Caco-2 (cell line): ENCODE measurements around the gene SEMA3F. TPM values are rescaled to one million over a fixed set of nuclear protein-coding genes. Genes with fewer than 3 reads are reported as not detected.
A peak's percentile ranks its signal among the peaks of the same experiment; 100 is the strongest.

Experiments
- BruUV-seq: library from RNA; stranded (reverse); fragments of 400-500 nt; replicated peaks from 2 replicates; lab custom pipeline; 2021; lab: Mats Ljungman, UMichigan
- CTCF ChIA-PET: fragments of 300-600 bp; sonication (Branson Sonifier 250); formaldehyde crosslinking; loops from one replicate; lab custom pipeline; 2022; ENCODE audit warnings: antibody characterized with exemption; lab: Charles Lee
- POLR2A ChIA-PET: fragments of 300-600 bp; sonication (Branson Sonifier 250); formaldehyde crosslinking; loops from one replicate; lab custom pipeline; 2022; ENCODE audit warnings: antibody characterized with exemption; lab: Charles Lee
- DNase-seq, 2 experiments: peaks; one replicate each; pipeline versions ENCODE4 v3.0.0 to v3.0.0-alpha.2; 2020 to 2022
- H3K27me3 ChIP-seq: replicated peaks from 2 replicates; pipeline ENCODE4 v1.6.0; 2011; ENCODE audit warnings: low read length; ENCODE audit not compliant: control insufficient read depth, insufficient read depth
- H3K36me3 ChIP-seq: 2 replicates; pipeline ENCODE4 v1.5.1; 2011; ENCODE audit warnings: low read length; ENCODE audit not compliant: control insufficient read depth, insufficient read depth
- H3K4me1 ChIP-seq: fragments of 250-450 bp; sonication (Bioruptor Pico); 2 replicates; pipeline ENCODE4 v1.5.1; 2020; ENCODE audit warnings: mild to moderate bottlenecking
- H3K4me3 ChIP-seq: 2 replicates; pipeline ENCODE4 v1.5.1; 2011; ENCODE audit warnings: low read depth, mild to moderate bottlenecking, control low read depth, low read length
- H3K9me3 ChIP-seq: fragments of 250-450 bp; sonication (Bioruptor Pico); 2 replicates; pipeline ENCODE4 v1.5.1; 2020; ENCODE audit warnings: mild to moderate bottlenecking, moderate library complexity
- H3K27ac Mint-ChIP-seq: one replicate; pipeline ENCODE4 v1.8.0; 2022; ENCODE audit warnings: mixed read lengths; ENCODE audit not compliant: unreplicated experiment
- H3K27me3 Mint-ChIP-seq: one replicate; pipeline ENCODE4 v1.8.0; 2022; ENCODE audit warnings: mixed read lengths; ENCODE audit not compliant: insufficient read depth, unreplicated experiment
- H3K36me3 Mint-ChIP-seq: one replicate; pipeline ENCODE4 v1.8.0; 2022; ENCODE audit warnings: mild to moderate bottlenecking, mixed read lengths; ENCODE audit not compliant: insufficient read depth, unreplicated experiment
- H3K4me1 Mint-ChIP-seq: one replicate; pipeline ENCODE4 v1.8.0; 2022; ENCODE audit warnings: low read depth, mixed read lengths; ENCODE audit not compliant: unreplicated experiment
- H3K4me3 Mint-ChIP-seq: one replicate; pipeline ENCODE4 v1.8.0; 2022; ENCODE audit warnings: mild to moderate bottlenecking, moderate library complexity, mixed read lengths; ENCODE audit not compliant: unreplicated experiment
- H3K9me3 Mint-ChIP-seq: one replicate; pipeline ENCODE4 v1.8.0; 2022; ENCODE audit warnings: mixed read lengths; ENCODE audit not compliant: unreplicated experiment
- intact Hi-C: fragments of 100-400 bp; cut with micrococcal nuclease; formaldehyde crosslinking; loops from one replicate; pipeline ENCODE4 v1.10.0; 2022; ENCODE audit not compliant: unreplicated experiment
- total RNA-seq: library from RNA; stranded (reverse); gene quantifications from 2 replicates; pipeline ENCODE4 v1.2.3, GENCODE V29; 2022
- TF ChIP-seq, protein P1 (sequence below), 2 experiments: fragments of 200-600 bp in 1 of 2; IDR thresholded peaks; 1 replicate in 1 of 2; 2 replicates in 1 of 2; pipeline versions ENCODE4 v1.5.1 to v1.8.0; 2011 to 2022; ENCODE audit warnings: antibody characterized with exemption in 1 of 2, control low read depth in 1 of 2, inconsistent platforms in 1 of 2, low read depth in 1 of 2, low read length in 1 of 2, mild to moderate bottlenecking in 1 of 2, moderate library complexity in 1 of 2; ENCODE audit not compliant: insufficient read depth in 1 of 2, severe bottlenecking in 1 of 2, unreplicated experiment in 1 of 2

SEMA3F gene
- total RNA-seq, 1 experiment from 2014 or later, result 16.5 TPM

GRCh38 chr3:50203809-50204803, 49.0 kb downstream of the SEMA3F start:
- TF ChIP-seq, protein P1, sequence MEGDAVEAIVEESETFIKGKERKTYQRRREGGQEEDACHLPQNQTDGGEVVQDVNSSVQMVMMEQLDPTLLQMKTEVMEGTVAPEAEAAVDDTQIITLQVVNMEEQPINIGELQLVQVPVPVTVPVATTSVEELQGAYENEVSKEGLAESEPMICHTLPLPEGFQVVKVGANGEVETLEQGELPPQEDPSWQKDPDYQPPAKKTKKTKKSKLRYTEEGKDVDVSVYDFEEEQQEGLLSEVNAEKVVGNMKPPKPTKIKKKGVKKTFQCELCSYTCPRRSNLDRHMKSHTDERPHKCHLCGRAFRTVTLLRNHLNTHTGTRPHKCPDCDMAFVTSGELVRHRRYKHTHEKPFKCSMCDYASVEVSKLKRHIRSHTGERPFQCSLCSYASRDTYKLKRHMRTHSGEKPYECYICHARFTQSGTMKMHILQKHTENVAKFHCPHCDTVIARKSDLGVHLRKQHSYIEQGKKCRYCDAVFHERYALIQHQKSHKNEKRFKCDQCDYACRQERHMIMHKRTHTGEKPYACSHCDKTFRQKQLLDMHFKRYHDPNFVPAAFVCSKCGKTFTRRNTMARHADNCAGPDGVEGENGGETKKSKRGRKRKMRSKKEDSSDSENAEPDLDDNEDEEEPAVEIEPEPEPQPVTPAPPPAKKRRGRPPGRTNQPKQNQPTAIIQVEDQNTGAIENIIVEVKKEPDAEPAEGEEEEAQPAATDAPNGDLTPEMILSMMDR (IDR thresholded peaks at IDR 0.05; ENCODE audit: insufficient read depth in 1 of 2, low read depth in 1 of 2, low read length in 1 of 2, severe bottlenecking in 1 of 2, unreplicated experiment in 1 of 2), result no peak
- peaks cover 4% of the 10 kb centered on the region for H3K36me3 Mint-ChIP-seq
- H3K27ac Mint-ChIP-seq, result no peak overlapping the region
- no TSS peak for BruUV-seq
- Histone ChIP-seq H3K4me3 (no peak overlapping the region), H3K36me3 (no peaks in the 10 kb centered on the region), H3K9me3 (no peaks in the 10 kb centered on the region), H3K27me3 (no peaks in the 10 kb centered on the region), H3K4me1 (peaks cover 17% of the 10 kb centered on the region; the same call in 1 of the 2 replicates)
- intact Hi-C loops, result no loop called here
- no peaks in the 10 kb centered on the region for H3K9me3 Mint-ChIP-seq
- no peaks in the 10 kb centered on the region for H3K27me3 Mint-ChIP-seq
- POLR2A ChIA-PET, result no interaction called here
- DNase-seq, result no peak
- peak overlapping the region; percentile 13 for H3K4me3 Mint-ChIP-seq
- CTCF ChIA-PET, result interaction anchor here (1.0 to 2.4 kb wide), 3 partner anchors 8 to 9 kb away, joined by 3 to 7 read pairs (median 6); no protein-coding TSS in a partner anchor
- peaks cover 15% of the 10 kb centered on the region for H3K4me1 Mint-ChIP-seq

GRCh38 chr3:50204804-50205412, 49.8 kb downstream of the SEMA3F start, which contains the start of gene SLC38A3:
TSS of gene SLC38A3 (plus strand) at chr3:50205271. CDS start at chr3:50214200, 8,929 bp downstream.
- peak within 1 kb of the TSS; percentile 87 for H3K4me3 ChIP-seq
- POLR2A ChIA-PET, result no interaction called here

More at GRCh38 chr3:50204804-50205412, 49.8 kb downstream of the SEMA3F start, which contains the start of gene SLC38A3:
- no TSS peak for BruUV-seq
- peak in 1 of 2 experiments; percentile 73 for DNase-seq
- no peak within 1 kb of the TSS for H3K27ac Mint-ChIP-seq
- peak within 1 kb of the TSS; percentile 73 for H3K4me3 Mint-ChIP-seq
- peaks cover 18% of the 10 kb centered on the region; the same call in 1 of the 2 replicates for H3K4me1 ChIP-seq
- H3K36me3 ChIP-seq, result no peaks in the 10 kb centered on the region
- TF ChIP-seq, protein P1 (IDR thresholded peaks at IDR 0.05; ENCODE audit: insufficient read depth in 1 of 2, low read depth in 1 of 2, low read length in 1 of 2, severe bottlenecking in 1 of 2, unreplicated experiment in 1 of 2), result no peak
- H3K27me3 ChIP-seq, result no peaks in the 10 kb centered on the region
- H3K27me3 Mint-ChIP-seq, result no peaks in the 10 kb centered on the region
- intact Hi-C loops, result no loop called here
- H3K4me1 Mint-ChIP-seq, result peaks cover 15% of the 10 kb centered on the region
- peaks cover 4% of the 10 kb centered on the region for H3K36me3 Mint-ChIP-seq
- H3K9me3 ChIP-seq, result no peaks in the 10 kb centered on the region
- CTCF ChIA-PET, result interaction anchor here (0.6 to 1.6 kb wide), 2 partner anchors 10 to 29 kb away, joined by 5 to 7 read pairs; no protein-coding TSS in a partner anchor
- H3K9me3 Mint-ChIP-seq, result no peaks in the 10 kb centered on the region
